NCI-H69 (cell line): Measurements from ENCODE around the gene RHCG.

ENCODE experiments used
- DNase-seq: peaks from one replicate; lab custom pipeline; 2025; lab: John Stamatoyannopoulos, UW

The RHCG gene

DNA sequence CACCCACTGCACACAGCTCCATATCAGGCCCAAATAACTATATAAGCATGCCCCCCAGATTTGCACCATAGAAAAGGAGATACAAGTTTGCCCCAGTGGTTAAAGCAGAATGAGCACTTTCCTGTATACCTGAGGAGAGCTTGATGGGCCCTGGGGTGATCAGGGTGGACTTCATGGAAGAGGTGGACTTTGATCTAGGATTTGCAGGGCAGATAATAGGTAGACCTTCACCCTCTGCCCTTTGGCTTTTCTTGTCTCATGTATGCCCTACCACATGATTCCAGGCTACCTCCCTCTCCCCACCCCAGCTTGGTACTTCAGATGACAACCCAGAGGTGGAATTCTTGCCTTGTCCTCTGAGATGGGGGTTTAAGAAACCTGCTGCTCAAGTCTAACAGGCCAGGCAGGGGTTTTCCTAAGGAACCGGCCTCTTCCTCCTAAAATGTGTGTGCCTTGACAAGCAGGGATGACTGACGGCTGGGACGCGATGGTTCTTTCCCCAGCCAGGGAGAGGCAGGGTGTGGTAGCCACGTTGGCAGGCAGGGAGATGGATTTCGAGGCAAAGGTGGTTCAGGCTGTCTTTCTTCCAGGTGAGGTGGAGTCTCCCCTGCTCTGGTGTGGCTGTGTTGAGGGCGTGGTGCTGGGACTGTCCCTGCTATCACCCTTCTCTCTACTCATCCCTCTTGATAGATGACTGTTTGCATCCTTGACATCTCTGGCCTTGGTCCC, 6.6 kb upstream of the RHCG start:
- no peak for DNase-seq

DNA sequence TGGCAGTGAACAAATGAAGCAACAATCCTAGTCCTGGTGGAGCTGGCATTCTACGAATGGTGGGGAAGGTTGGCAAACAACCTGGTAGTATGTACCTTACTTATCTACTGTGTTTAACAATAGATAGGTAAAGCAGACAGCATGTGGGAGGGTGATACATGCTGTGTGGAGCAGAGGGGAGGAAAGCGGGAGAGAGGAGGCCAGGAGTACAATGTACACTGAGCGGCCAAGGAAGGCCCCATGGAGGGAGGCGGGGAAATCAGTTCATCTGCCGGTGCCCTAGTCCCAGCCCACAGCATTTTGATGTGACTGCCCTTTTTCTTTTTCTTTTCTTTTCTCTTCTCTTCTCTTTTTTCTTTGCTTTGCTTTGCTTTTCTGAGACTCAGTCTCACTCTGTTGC, 5.3 kb upstream of the RHCG start:
- DNase-seq: no peak

DNA sequence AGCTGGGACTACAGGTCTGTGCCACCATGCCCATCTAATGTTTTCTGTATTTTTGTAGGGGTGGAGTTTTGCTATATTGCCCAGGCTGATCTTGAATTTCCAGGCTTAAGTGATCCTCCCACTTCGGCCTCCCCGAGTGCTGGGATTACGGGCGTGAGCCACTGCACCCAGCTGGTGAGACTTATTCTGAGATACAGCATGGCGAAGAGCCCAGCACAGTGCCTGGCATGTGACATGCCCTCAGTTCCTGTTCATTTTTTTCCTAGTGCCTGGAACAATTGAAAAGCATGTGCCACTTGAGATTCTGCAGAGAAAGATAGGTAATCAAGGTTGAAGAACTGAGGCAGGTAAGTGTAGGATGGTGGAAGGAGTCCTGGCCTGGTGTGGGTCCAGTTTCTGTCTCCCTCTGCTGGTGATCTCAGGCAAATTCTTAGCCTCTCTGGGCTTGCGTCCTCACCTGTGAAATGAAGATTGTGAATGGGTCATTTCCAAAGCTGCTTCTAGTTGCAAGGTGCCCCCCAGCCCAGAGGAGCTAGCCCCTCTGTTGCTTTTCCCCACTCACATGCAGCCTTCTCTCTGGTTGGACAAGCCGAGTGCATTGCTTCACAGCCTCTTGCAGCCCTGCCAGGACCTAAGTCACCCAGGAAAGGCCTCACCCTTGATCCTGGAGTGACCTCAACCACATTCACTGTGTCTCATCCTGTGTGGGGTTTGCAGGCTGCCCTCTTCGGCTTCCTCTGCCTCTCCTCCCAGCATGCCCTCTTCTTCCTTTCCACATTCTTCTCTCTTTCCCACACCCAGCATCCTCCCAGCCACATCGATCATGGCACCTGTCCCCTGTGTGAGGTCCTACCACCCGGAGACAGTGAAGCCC, 4.3 kb upstream of the RHCG start:
- no peak for DNase-seq

DNA sequence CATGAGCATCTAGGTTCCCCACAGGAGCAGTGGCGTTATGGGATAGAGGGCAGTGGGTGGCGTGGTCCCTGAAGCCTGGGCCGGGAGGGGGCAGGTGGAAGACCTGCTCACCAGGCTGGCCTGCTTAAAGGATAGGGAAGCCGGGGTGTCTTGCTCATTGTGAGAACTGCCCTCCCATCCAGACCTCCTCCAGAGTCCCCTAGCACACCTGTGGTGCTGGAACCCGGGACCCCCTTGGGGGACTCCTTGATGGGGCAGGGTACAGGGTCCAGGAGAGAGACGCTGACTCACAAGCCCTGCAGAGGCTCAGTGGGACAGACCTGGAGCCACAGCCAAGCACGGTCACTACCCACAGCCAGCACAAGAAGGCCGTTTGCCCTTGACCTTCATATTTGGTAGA, 2.8 kb upstream of the RHCG start:
- no peak for DNase-seq

DNA sequence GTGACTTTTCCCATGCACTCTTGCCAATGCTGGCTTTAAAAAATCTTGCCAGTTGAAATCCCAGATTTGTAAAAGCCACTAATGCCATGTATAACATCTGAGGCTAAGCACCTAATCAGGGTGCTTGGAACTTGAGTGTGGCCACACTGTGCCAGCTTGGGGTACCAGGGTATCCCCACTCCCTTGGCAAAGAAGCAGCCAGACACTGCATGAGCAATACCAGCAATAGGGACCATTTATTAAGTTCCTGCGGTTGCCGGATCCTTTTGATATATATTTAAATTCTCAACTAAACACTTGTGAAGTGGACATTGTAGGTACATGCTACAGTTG, 2.2 kb upstream of the RHCG start:
- DNase-seq: no peak

DNA sequence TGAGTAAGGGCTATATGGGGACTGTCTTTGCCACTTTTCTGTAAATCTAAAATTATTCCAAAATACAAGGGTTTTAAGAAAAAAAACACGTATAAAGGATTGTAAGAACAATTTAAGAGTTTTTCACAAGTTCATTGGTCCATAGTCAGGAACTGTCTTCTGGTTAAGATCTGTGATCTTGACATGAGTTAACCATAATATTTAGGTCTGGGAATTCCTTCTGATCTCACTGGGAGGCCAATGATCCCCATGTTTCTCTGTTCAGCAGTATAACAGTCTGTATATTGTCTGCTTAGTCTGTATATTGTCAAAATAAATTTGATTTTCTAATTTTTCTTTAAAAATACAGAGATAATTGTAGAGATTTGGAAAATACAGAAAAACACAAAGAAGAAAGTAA, 848 bp upstream of the RHCG start:
- DNase-seq: no peak

DNA sequence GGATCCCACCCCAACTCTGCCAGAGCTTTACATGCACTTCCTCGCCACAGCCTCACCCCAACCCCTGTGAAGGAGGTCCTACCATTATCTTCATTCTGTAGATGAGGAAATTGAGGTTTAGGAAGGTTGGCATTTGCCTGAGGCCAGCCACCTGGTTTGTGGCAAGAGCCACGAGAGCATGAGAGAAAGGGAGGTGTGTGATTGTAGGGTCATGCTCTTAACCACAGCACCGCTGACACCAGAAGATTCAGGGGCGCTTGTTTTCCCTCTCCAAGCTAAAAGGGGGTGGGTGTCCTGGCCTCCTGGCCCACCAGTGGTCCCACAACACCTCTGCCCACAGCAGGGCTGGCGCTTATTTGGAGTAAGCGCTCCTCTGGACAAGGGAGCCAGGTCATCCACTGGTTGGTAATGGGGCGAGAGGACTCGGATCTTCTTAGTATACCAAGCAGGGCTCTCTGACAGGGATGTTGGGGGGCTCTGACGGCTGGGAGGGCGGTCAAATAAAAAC, 691 bp downstream of the RHCG start:
- DNase-seq: no peak

DNA sequence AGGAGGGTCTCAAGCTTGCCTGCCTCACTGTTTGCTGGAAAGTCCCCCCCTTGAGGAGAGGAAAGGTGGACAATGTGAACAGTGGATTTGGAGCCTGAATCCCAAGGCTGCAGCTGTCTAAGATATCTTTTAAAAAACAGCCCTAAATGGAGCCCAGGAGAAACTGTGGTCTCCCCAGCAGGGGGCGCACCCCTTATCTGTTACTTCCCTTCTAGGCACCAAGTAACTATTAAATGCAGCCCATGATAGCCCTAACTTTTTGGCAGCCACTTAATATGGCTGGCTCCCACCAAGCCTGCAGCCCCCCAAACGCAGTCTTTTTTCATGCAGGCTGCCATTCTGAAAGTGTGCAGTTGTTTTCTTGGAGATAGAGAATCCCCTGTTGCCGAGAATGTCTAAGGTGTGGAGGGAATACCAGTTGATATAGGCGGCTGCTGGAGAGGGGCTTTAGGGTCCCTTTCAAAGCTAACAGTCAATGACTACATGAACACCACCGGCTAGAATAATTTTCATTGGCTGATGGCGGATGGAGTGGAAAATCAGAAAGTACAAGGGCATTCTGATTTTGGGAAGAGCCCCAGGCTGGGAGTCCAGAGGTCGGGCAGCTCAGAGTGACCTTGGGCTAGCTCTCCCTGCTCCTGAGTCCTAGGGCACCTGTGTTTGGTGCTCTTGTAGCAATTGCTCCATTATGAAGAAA, 1.3 kb downstream of the RHCG start:
- DNase-seq: peak; percentile 11

DNA sequence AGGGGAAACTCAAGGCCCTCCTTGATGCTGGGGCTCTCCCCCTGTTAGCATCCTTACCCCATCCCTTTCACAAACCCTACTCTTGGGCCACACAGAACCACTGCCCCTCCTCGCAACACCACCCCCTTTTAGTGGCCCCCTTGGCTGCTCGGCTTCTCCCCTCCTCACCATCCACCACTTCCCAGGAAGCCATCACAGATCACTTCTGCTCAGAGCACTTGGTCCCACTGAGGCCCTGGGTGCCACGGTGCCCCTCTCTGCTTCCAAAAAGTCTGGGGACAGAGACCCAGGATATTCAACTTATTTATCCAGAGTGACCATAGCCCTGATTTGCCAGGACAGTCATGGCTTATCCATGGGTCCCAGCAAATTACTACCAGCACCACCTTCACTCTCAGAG, 2.4 kb downstream of the RHCG start:
- no peak for DNase-seq

DNA sequence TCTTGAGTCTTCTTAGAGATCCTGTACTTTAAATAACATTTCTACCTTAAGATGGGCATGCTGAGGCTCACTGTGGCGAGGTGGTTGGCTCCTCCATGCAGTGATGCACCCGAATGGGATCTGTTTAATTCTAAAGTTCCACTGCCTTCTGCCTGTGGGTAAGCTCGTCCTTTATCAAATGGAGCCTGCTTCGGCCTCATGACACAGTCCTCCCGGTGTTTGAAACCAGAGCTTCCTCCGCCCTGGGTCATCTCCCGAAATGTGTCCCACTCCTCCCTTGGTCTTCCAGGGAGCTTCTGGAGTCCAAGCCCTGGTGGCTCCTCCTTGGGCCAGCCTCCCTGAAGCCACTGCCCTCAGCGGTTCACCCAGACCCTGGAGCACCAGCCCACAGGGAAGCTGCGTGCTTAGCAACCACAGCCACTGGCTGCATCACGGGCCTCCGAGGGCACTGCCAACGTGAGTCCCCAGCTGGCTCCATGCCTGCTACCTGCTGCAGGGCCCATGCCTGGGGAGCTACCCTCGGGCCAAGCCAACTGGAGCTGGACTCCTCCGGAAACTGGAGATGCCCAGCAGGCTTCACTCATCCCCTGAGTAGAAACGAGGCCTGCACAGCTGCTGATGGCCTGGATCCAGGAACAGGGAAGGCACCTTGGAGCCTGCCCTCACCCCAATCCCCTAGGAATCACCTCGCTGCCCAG, 3.3 kb downstream of the RHCG start:
- DNase-seq: peak; percentile 45

DNA sequence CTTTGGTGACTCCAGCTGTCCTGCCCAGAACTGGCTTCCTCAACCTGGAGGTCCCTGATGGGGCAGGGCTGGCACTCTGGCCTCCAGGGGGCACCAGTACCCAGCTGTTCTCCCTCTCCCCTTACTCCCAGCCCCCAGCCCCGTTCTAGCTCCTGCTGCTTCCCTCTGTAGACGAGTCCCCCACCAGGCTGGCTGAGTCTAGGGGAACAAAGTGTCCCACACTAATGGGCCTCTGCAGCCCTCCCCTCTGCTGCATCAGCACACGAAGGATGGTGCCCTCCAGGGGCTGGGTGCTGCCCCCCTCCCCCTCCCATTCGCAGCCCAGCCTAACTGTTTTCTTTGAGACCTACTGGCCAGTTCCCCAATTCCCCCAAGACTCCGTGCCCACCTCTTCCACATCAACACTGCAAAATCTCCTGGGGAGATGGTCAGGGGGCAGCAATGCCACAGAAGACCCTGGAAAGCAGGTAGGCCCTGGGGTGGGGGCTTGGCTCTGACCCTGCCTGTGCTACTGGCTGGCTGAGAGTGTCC, 4.2 kb downstream of the RHCG start:
- DNase-seq: peak; percentile 29

DNA sequence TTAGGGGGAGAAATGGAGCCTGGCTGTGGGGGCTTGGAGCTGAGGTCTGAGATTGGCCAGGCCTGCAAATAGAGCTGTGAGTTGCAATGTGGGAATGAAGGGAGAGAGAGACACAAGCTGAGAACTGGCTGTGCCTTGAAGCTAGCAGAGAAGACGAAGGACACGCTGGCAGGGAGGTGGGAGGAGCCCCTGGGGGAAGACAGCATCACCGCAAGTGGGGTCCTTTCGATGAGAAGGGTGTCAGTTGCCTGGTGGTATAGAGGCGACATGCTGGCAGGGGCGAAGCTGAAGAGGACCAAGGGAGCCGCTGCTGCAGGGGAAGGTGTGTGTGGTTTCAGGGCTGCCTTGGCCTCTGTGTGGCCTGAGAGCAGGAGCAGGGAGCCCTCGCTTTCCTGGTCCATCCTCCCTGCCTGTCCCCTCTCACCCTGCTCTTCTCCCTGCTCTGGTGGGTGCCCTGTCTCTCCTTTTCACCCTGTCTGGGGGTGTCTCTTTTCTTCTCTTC, 5.5 kb downstream of the RHCG start:
- DNase-seq: no peak

DNA sequence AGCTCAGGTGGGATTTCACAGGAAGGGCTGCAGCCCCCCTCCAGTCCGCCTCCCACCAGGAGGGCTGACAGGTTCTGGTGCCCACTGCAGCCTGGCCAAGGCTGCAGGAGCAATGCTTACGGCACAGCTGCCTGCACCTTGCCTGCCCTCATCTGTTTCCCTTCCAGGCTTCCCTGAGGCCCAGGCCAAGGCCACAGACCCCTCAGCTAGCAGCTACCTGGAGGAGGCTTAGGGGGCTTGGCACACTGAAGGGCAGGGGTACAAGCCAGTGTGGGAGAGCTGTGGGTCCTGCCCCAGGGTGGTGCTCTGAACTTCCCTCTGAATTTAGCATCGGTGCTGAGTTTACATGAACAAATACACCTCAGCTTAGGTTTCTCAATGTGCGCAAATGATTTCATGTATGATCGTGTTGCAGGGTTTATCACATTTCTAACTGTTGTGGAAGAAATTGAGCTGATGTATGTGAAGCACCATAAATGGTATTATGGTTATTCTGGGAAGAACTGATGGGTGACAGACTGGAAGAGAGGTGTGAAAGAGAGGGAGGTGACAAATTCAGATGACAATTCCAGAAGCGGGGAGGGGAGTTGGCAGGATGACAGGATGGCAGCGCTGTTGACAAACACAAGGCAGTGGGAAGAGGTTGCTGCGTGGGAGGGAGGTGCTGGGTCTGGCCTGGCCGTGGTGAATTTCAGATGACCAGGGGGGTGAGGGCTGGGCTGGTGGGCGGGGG, 6.1 kb downstream of the RHCG start:
- DNase-seq: no peak

DNA sequence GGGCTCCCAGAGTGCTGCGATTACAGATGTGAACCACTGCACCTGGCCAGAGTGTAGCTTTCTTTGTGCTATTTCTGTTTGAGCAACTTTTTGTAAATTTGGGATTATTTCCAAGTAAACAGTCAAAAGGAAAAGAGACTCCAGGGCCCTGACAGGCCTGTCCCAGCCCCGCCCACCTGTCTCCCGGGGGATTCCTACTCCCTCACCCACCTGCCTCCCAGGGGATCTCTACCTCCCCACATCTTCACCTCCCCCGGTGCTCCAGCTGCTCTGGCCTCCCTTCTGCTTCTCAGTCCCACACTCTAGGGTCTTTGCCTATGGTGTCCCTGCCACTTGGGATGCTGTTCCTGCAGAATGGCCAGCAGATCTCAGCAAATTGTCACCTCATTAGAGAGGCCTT, 7.0 kb downstream of the RHCG start:
- DNase-seq: no peak

DNA sequence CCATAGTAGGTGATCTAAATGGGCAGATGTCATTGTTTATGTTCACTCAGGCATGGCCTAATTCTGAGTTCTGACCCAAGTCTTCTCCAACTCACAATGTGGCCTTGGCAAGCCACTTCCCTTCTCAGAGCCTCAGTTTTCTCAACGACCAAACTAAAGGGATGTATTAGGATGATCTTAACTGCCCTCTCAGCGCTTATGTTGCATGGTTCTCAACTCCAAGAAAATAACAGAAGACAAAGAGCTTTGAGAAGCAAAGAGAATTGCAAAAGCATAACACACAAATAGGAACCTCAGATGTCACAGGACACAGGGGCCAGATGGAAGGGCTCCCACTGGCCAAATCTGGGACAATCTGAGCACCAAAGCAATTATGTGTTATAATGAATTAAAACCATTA, 8.6 kb downstream of the RHCG start:
- DNase-seq: no peak

DNA sequence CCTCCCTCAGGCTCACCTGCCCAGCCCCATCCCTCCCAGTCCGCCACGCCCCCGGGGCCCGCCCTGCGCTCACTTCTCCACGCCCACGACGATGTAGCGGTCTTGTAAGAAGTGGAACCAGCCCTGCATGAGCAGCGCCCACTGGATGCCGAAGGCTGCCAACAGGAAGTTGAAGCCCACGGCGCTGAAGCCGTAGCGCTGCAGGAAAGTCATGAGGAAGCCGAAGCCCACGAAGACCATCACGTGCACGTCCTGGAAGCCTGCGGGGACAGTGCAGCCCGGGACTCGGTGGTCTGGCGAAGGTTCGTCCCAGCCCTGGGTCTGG, 9.7 kb downstream of the RHCG start:
- peak; percentile 78 for DNase-seq

DNA sequence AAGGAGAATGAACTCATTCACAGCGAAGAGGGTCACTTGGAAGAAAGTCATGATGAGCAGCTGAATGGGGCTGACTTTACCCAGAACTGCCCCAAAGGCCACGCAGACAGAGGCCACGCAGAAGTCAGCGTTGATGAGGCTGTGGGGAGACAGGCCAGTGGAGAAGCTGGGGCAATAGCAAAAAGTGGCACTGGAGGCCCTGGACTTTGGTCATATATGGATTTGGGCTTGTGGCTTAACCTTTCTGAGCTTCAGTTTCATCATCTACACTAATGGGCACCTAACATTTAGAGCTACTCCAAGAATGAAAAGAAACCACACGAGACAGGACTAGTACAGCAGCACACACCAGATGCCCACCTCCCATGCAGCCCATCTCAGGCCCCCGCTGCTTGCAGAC, 13.3 kb downstream of the RHCG start:
- DNase-seq: no peak

DNA sequence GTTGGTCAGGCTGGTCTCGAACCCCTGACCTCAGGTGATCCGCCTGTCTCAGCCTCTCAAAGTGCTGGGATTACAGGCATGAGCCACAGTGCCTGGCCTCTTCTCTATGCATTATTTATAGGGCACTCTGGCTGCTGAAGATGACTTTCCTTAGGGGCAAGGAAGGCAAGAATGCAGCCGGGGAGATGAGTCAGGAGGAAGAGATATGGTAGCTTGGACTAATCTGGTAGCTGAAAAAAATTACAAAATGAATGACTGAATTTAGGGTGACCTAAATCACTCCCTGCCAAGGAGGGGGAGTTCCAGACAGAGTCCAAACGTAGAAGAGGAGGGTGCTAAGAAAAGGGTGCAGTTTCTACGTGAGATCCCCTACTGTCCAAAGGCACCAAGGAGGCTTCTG, 14.2 kb downstream of the RHCG start:
- DNase-seq: no peak

DNA sequence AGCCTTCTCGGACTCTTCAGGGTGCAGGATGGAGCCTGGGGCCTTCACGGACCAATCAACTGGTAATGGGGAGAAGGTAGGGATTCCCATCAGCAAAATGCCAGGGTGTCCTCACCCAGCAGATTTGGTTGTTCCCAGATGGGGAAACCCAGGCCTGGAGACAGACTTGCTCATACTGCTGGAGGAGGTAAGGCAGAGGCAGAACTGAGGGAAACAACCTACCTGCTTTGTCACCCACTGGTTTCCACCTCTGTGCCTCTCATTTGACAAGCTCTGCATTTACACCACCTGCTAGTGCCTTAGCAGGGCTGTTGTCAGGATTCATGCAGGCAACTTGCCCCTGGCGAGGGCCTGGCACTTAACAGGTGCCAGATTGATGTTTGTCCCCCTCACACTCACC, 15.9 kb downstream of the RHCG start:
- DNase-seq: no peak

DNA sequence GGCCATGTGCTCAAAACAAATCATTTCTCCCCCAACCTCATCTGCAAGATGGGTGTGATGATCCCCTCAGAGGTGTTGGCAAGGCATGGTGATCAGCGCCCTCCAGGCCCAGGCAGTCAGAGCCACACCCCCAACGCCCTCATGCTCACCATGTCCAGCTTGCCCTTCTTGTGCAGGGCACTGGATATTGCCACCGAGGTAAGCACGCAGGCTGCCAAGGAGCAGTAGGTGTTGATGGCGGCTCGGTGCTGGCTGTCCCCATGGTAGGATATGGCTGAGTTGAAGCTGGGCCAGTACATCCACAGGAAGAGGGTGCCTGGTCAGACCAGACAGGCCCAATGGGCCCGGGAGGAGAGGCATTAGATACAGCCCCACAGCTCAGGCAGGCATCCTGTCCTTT, 17.2 kb downstream of the RHCG start:
- DNase-seq: no peak
